H1 (cell line): Measurements from ENCODE around the gene MCM3AP. TPM values are rescaled to one million over a fixed set of nuclear protein-coding genes. Genes with fewer than 3 reads are reported as not detected.

Source experiments
- CTCF ChIA-PET: fragments of 300-600 bp; sonication (Branson Sonifier 250); formaldehyde crosslinking; loops from one replicate; lab custom pipeline; 2021; ENCODE audit not compliant: partially characterized antibody; lab: Charles Lee
- POLR2A ChIA-PET: fragments of 300-600 bp; sonication (Branson Sonifier 250); formaldehyde crosslinking; loops from one replicate; lab custom pipeline; 2021; ENCODE audit warnings: inconsistent platforms; ENCODE audit not compliant: partially characterized antibody; lab: Charles Lee
- DNase-seq, 2 experiments: peaks; one replicate each; pipeline versions ENCODE4 v3.0.0 to v3.0.0-alpha.2; 2010 to 2022; ENCODE audit warnings: low spot score in 2 of 2, low read depth in 1 of 2, mixed read lengths in 1 of 2
- FAIRE-seq: peaks from 2 replicates; lab custom pipeline; 2011; peaks lifted over from hg19 to GRCh38; lab: Jason Lieb, UNC
- H2AFZ ChIP-seq: 2 replicates; pipeline ENCODE4 v1.8.1; 2012; ENCODE audit warnings: low read length, inconsistent platforms
- H2AK5ac ChIP-seq: 2 replicates; pipeline ENCODE4 v1.6.1; 2013; ENCODE audit warnings: low read depth, low read length
- H2BK120ac ChIP-seq: replicated peaks from 2 replicates; pipeline ENCODE3; 2013; ENCODE audit warnings: low read depth, low read length, inconsistent platforms
- H2BK12ac ChIP-seq: 2 replicates; pipeline ENCODE4 v1.6.1; 2013; ENCODE audit warnings: low read depth, low read length
- H2BK15ac ChIP-seq: 2 replicates; pipeline ENCODE4 v1.6.1; 2013; ENCODE audit warnings: low read length
- H2BK20ac ChIP-seq: 2 replicates; pipeline ENCODE4 v1.6.1; 2013; ENCODE audit warnings: low read length
- H2BK5ac ChIP-seq: 2 replicates; pipeline ENCODE4 v1.6.1; 2013; ENCODE audit warnings: low read depth, low read length
- H3K14ac ChIP-seq: 2 replicates; pipeline ENCODE4 v1.6.1; 2013; ENCODE audit warnings: inconsistent platforms; ENCODE audit not compliant: insufficient read length
- H3K18ac ChIP-seq: 2 replicates; pipeline ENCODE4 v1.6.1; 2013; ENCODE audit warnings: low read length; ENCODE audit errors: extremely low read depth
- H3K23ac ChIP-seq: 2 replicates; pipeline ENCODE4 v1.6.1; 2013; ENCODE audit warnings: inconsistent platforms; ENCODE audit not compliant: insufficient read length
- H3K23me2 ChIP-seq: 2 replicates; pipeline ENCODE4 v1.6.1; 2013; ENCODE audit warnings: low read depth, low read length
- H3K27ac ChIP-seq: 2 replicates; pipeline ENCODE4 v1.6.1; 2011; ENCODE audit warnings: low read depth, low read length, inconsistent platforms
- H3K27me3 ChIP-seq, 4 experiments: replicated peaks in 1 of 4; 1 replicate in 1 of 4; 2 replicates in 3 of 4; pipeline versions ENCODE4 v1.6.1 to v1.8.1; 2011 to 2013; ENCODE audit warnings: low read length in 3 of 4, mild to moderate bottlenecking in 3 of 4, inconsistent platforms in 2 of 4, mixed read lengths in 2 of 4, moderate library complexity in 1 of 4; ENCODE audit not compliant: control insufficient read depth in 3 of 4, insufficient read depth in 3 of 4; ENCODE audit errors: extremely low read depth in 1 of 4
- H3K36me3 ChIP-seq, 4 experiments: 2 replicates each; pipeline versions ENCODE4 v1.6.1 to v1.8.1; 2011 to 2013; ENCODE audit warnings: mild to moderate bottlenecking in 4 of 4, low read length in 3 of 4, moderate library complexity in 2 of 4, control low read depth in 1 of 4, inconsistent platforms in 1 of 4; ENCODE audit not compliant: insufficient read depth in 4 of 4, control insufficient read depth in 2 of 4
- H3K4ac ChIP-seq: replicated peaks from 2 replicates; pipeline ENCODE3; 2013; ENCODE audit warnings: low read length, low read depth, mixed read lengths, inconsistent platforms; ENCODE audit not compliant: insufficient read length
- H3K4me1 ChIP-seq, 4 experiments: replicated peaks in 1 of 4; 1 replicate in 1 of 4; 2 replicates in 3 of 4; pipeline versions ENCODE4 v1.6.1 to v1.8.1; 2011 to 2013; ENCODE audit warnings: low read length in 3 of 4, inconsistent platforms in 2 of 4, mixed read lengths in 1 of 4; ENCODE audit not compliant: insufficient read depth in 4 of 4, control insufficient read depth in 3 of 4
- H3K4me2 ChIP-seq, 2 experiments: 2 replicates each; pipeline versions ENCODE4 v1.6.1 to v1.8.1; 2011 to 2013; ENCODE audit warnings: low read depth in 2 of 2, low read length in 2 of 2, control low read depth in 1 of 2, inconsistent platforms in 1 of 2, mild to moderate bottlenecking in 1 of 2; ENCODE audit not compliant: insufficient read depth in 1 of 2
- H3K4me3 ChIP-seq, 4 experiments: fragments of 200-600, 300-600 bp in 1 of 4; sonication (generic), shearing (Covaris generic), sonication (Bioruptor Twin) in 1 of 4; 2 replicates each; pipeline versions ENCODE4 v1.5.1 to v1.8.1; 2011 to 2016; ENCODE audit warnings: low read length in 4 of 4, low read depth in 3 of 4, control low read depth in 2 of 4, inconsistent platforms in 2 of 4, mild to moderate bottlenecking in 2 of 4, mixed read lengths in 1 of 4, moderate library complexity in 1 of 4; ENCODE audit not compliant: insufficient read depth in 2 of 4; ENCODE audit errors: extremely low read depth in 1 of 4
- H3K56ac ChIP-seq: replicated peaks from 2 replicates; pipeline ENCODE3; 2013; ENCODE audit warnings: low read depth, mild to moderate bottlenecking, mixed read lengths, low read length, inconsistent platforms; ENCODE audit not compliant: insufficient read length
- H3K79me1 ChIP-seq: 2 replicates; pipeline ENCODE4 v1.6.1; 2013; ENCODE audit warnings: low read depth, low read length, control low read depth
- H3K79me2 ChIP-seq, 2 experiments: 2 replicates each; pipeline versions ENCODE4 v1.6.1 to v1.8.1; 2012 to 2013; ENCODE audit warnings: low read length in 2 of 2, mild to moderate bottlenecking in 2 of 2, inconsistent platforms in 1 of 2; ENCODE audit not compliant: insufficient read depth in 2 of 2, control insufficient read depth in 1 of 2
- H3K9ac ChIP-seq, 4 experiments: replicated peaks in 1 of 4; 1 replicate in 1 of 4; 2 replicates in 3 of 4; pipeline versions ENCODE4 v1.6.1 to v1.8.1; 2011 to 2013; ENCODE audit warnings: low read depth in 3 of 4, low read length in 3 of 4, control low read depth in 2 of 4, mild to moderate bottlenecking in 2 of 4, moderate library complexity in 2 of 4, inconsistent platforms in 1 of 4; ENCODE audit errors: extremely low read depth in 1 of 4
- H3K9me3 ChIP-seq, 2 experiments: 2 replicates each; pipeline versions ENCODE4 v1.6.1 to v1.8.1; 2012 to 2013; ENCODE audit warnings: mild to moderate bottlenecking in 2 of 2, moderate library complexity in 2 of 2, control low read depth in 1 of 2, inconsistent platforms in 1 of 2, low read depth in 1 of 2, low read length in 1 of 2, mixed read lengths in 1 of 2; ENCODE audit not compliant: insufficient read depth in 2 of 2
- H4K20me1 ChIP-seq, 2 experiments: replicated peaks in 1 of 2; 2 replicates each; pipeline versions ENCODE3 to v1.8.1; 2011 to 2013; ENCODE audit warnings: inconsistent platforms in 2 of 2, low read length in 2 of 2, mild to moderate bottlenecking in 1 of 2; ENCODE audit not compliant: insufficient read depth in 2 of 2, control insufficient read depth in 1 of 2
- H4K5ac ChIP-seq: 2 replicates; pipeline ENCODE4 v1.6.1; 2013; ENCODE audit warnings: low read length, low read depth, mixed read lengths, inconsistent platforms; ENCODE audit not compliant: insufficient read length
- H4K8ac ChIP-seq: 2 replicates; pipeline ENCODE4 v1.8.0; 2013; ENCODE audit warnings: mild to moderate bottlenecking, moderate library complexity, low read length, inconsistent platforms; ENCODE audit not compliant: insufficient read depth; ENCODE audit errors: extremely low read depth
- H4K91ac ChIP-seq: replicated peaks from 2 replicates; pipeline ENCODE3; 2013; ENCODE audit warnings: low read length, mixed read lengths, inconsistent platforms; ENCODE audit not compliant: insufficient read length
- CBX8 ChIP-seq: fragments of 300-800, 300-1000 bp; sonication (generic); IDR thresholded peaks from 2 replicates; pipeline ENCODE4 v1.7.1; 2016; ENCODE audit warnings: low read depth, low read length, borderline replicate concordance
- CEBPB ChIP-seq: IDR thresholded peaks from 2 replicates; pipeline ENCODE4 v1.6.1; 2012; ENCODE audit warnings: low read depth, low read length
- CREB1 ChIP-seq: IDR thresholded peaks from 2 replicates; pipeline ENCODE4 v1.6.1; 2012; ENCODE audit warnings: inconsistent platforms
- CTBP2 ChIP-seq: IDR thresholded peaks from 2 replicates; pipeline ENCODE4 v1.7.0; 2011; ENCODE audit warnings: borderline replicate concordance, mild to moderate bottlenecking, moderate library complexity, mixed read lengths, low read length; ENCODE audit not compliant: insufficient read depth, insufficient read length
- EZH2 ChIP-seq: fragments of 200-600 bp; sonication (generic); IDR thresholded peaks from 2 replicates; pipeline ENCODE4 v1.7.1; 2012; ENCODE audit warnings: low read depth, mild to moderate bottlenecking, moderate library complexity, low read length, inconsistent platforms; ENCODE audit not compliant: severe bottlenecking
- KDM1A ChIP-seq: fragments of 200-600, 300-600 bp; sonication (generic); IDR thresholded peaks from 2 replicates; pipeline ENCODE4 v1.7.1; 2016; ENCODE audit warnings: mild to moderate bottlenecking, low read length, borderline replicate concordance
- KDM4A ChIP-seq: IDR thresholded peaks from one replicate; pipeline ENCODE4 v1.7.1; 2012; ENCODE audit warnings: low read depth, mild to moderate bottlenecking, moderate library complexity, low read length, inconsistent platforms; ENCODE audit not compliant: severe bottlenecking
- KDM5A ChIP-seq: fragments of 200-600 bp; IDR thresholded peaks from 2 replicates; pipeline ENCODE4 v1.7.1; 2012; ENCODE audit warnings: mild to moderate bottlenecking, low read length, inconsistent platforms, mixed read lengths
- NRF1 ChIP-seq: IDR thresholded peaks from 2 replicates; pipeline ENCODE4 v1.6.1; 2011; ENCODE audit warnings: mild to moderate bottlenecking, low read depth, low read length, improper control_type of control experiment
- PHF8 ChIP-seq: fragments of 200-600 bp; sonication (generic); conservative IDR thresholded peaks from 2 replicates; pipeline ENCODE4 v1.7.1; 2012; ENCODE audit warnings: low read depth, mild to moderate bottlenecking, inconsistent platforms, low read length, moderate library complexity
- TBP ChIP-seq: IDR thresholded peaks from 2 replicates; pipeline ENCODE4 v1.6.1; 2011; ENCODE audit warnings: low read depth, low read length, improper control_type of control experiment
- WGBS, 2 experiments: shearing (Covaris generic) in 1 of 2; methylation state at CpG; one replicate each; pipeline versions ENCODE4 v1.1.6 to v1.1.7; 2013 to 2015; ENCODE audit warnings: low lambda C conversion rate in 2 of 2, mixed read lengths in 2 of 2, inconsistent platforms in 1 of 2, low coverage in 1 of 2, missing lambda C conversion rate in 1 of 2; ENCODE audit not compliant: insufficient replicate concordance in 2 of 2, insufficient coverage in 1 of 2, insufficient read length in 1 of 2; ENCODE audit errors: extremely low coverage in 1 of 2, missing lambda C conversion rate in 1 of 2; 5-methylcytosine and 5-hydroxymethylcytosine counted together
- polyA plus RNA-seq, 7 experiments: library from polyadenylated mRNA; depleted of rRNA in 3 of 7; stranded (reverse) in 5 of 7; unstranded in 2 of 7; fragments of >200 nt in 5 of 7; fragments of 200-250 nt in 2 of 7; gene quantifications; 1 replicate in 5 of 7; 2 replicates in 1 of 7; 4 replicates in 1 of 7; pipeline versions ENCODE4 v1.2.1 to v1.2.3, GENCODE V29; 2011 to 2013; ENCODE audit warnings: missing spikeins in 2 of 7, mixed read lengths in 2 of 7
- total RNA-seq: library from RNA; stranded (reverse); fragmentation: NEBNext Ultra II Directional; extraction: Animal tissue kit (Norgen Biotek cat#: 25700); gene quantifications from 2 replicates; pipeline ENCODE4 v1.2.1, GENCODE V29; 2021

The MCM3AP gene
- total and polyA plus RNA-seq, 2 of the 8 experiments (the other 6 are each of a cell fraction or from before 2014, with no cell fraction given): 37.2 to 119 TPM

GRCh38 chr21:46211786-46212720 lies 73.4 kb downstream of the MCM3AP start:
- Histone ChIP-seq H3K4me1 (no peaks in the 10 kb centered on the region), H3K9ac (no peak overlapping the region), H2BK15ac (no peak overlapping the region), H3K23me2 (no peaks in the 10 kb centered on the region), H2AK5ac (no peak overlapping the region), H3K4me2 (no peak overlapping the region), H2AFZ (no peak overlapping the region), H2BK120ac (no peak overlapping the region), H2BK12ac (no peak overlapping the region), H3K14ac (no peak overlapping the region), H3K4ac (no peak overlapping the region), H4K20me1 (peaks cover 7 to 32% of the 10 kb centered on the region in 2 experiments), H4K8ac (no peak overlapping the region; the same call in 1 of the 2 replicates), H4K5ac (no peak overlapping the region), H3K79me1 (peaks cover 2% of the 10 kb centered on the region; the same call in 1 of the 2 replicates), H3K9me3 (no peaks in the 10 kb centered on the region), H3K36me3 (peaks cover 5 to 24% (median 14%) of the 10 kb centered on the region in 4 experiments), H3K23ac (no peak overlapping the region), H3K27ac (no peak overlapping the region), H3K79me2 (no peaks in the 10 kb centered on the region; a peak in 1 of 4 replicates), H2BK5ac (no peak overlapping the region; the same call in 1 of the 2 replicates), H3K4me3 (no peak overlapping the region), H3K18ac (no peak overlapping the region), H3K56ac (no peak overlapping the region), H3K27me3 (no peaks in the 10 kb centered on the region), H4K91ac (no peak overlapping the region), H2BK20ac (no peak overlapping the region)
- no peak for FAIRE-seq
- ChIA-PET POLR2A (interaction anchor here (1.0 kb wide), 1 partner anchor 70 kb away, joined by 3 read pairs; no protein-coding TSS in a partner anchor), CTCF (interaction anchor here (0.5 to 1.9 kb wide), 3 partner anchors 13 to 59 kb away, joined by 3 to 7 read pairs (median 4); no protein-coding TSS in a partner anchor)
- DNase-seq: no peak
- WGBS, 2 experiments: 90% methylated on average over 20 of the region's 23 CpGs; no CpG with 5 or more reads in 1 of the 2 experiments
- TF ChIP-seq PHF8: no peak
- TF ChIP-seq CBX8: no peak
- TF ChIP-seq EZH2: no peak
- no peak for TF ChIP-seq CREB1
- TF ChIP-seq KDM4A: no peak
- no peak for TF ChIP-seq CEBPB
- no peak for TF ChIP-seq KDM5A
- no peak for TF ChIP-seq NRF1
- TF ChIP-seq TBP: no peak
- no peak for TF ChIP-seq CTBP2
- TF ChIP-seq KDM1A: no peak
